Right lobe of liver (tissue), 6 donors: Measurements from ENCODE around the gene VPS26A. TPM values are rescaled to one million over a fixed set of nuclear protein-coding genes. Genes with fewer than 3 reads are reported as not detected.
A peak's percentile ranks its signal among the peaks of the same experiment; 100 is the strongest.

Experiments used
- ATAC-seq, 4 donors: fragments of 200-7000 bp; cut with Tn5 transposase; one replicate each; pipeline ENCODE4 v1.9.1; 2020; ENCODE audit warnings: mild to moderate bottlenecking in 4 of 4, moderate library complexity in 4 of 4
- DNase-seq, 3 donors: peaks; one replicate each; pipeline ENCODE4 v3.0.0-alpha.2; 2020
- H3K27ac ChIP-seq, 3 donors: fragments of 200-600 bp; one replicate each; pipeline ENCODE4 v1.8.0; 2022
- H3K27me3 ChIP-seq, 2 donors: fragments of 200-600 bp; one replicate each; pipeline ENCODE4 v1.8.0; 2022
- H3K36me3 ChIP-seq, 4 donors: fragments of 200-600 bp; sonication (generic) in 1 of 4; one replicate each; pipeline versions ENCODE4 v1.5.1 to v1.8.0; 2017 to 2022; ENCODE audit warnings: control low read depth in 1 of 4
- H3K4me1 ChIP-seq, 4 donors: fragments of 200-600 bp; sonication (generic) in 1 of 4; one replicate each; pipeline versions ENCODE4 v1.5.1 to v1.8.0; 2017 to 2022; ENCODE audit warnings: control low read depth in 1 of 4
- H3K4me3 ChIP-seq, 3 donors: fragments of 200-600 bp; one replicate each; pipeline ENCODE4 v1.8.0; 2022
- H3K9me3 ChIP-seq, 4 donors: fragments of 200-600 bp; sonication (generic) in 1 of 4; one replicate each; pipeline versions ENCODE4 v1.5.1 to v1.8.0; 2017 to 2022; ENCODE audit warnings: control low read depth in 1 of 4
- CTCF ChIP-seq, 4 donors: fragments of 200-600 bp in 3 of 4; fragments of 450-650 bp in 1 of 4; IDR thresholded peaks; one replicate each; pipeline versions ENCODE4 v1.5.1 to v1.8.0; 2016 to 2022; ENCODE audit warnings: antibody characterized with exemption in 4 of 4, mild to moderate bottlenecking in 2 of 4
- POLR2A ChIP-seq: fragments of 450-650 bp; IDR thresholded peaks from one replicate; pipeline ENCODE4 v1.6.1; 2017; ENCODE audit warnings: antibody characterized with exemption, mild to moderate bottlenecking
- WGBS: methylation state at CpG from one replicate; pipeline ENCODE4 v1.1.6; 2018; ENCODE audit warnings: low coverage, low lambda C conversion rate; ENCODE audit not compliant: insufficient coverage; ENCODE audit errors: missing lambda C conversion rate; 5-methylcytosine and 5-hydroxymethylcytosine counted together
- intact Hi-C, 2 donors: fragments of 100-400 bp; cut with DNase I; formaldehyde crosslinking; loops; one replicate each; pipeline versions ENCODE4 v1.11.2 to v1.14.1; 2022
- total RNA-seq, 6 experiments: library from RNA; depleted of rRNA in 2 of 6; stranded (reverse); fragments of >200 nt in 2 of 6; fragmentation: NEBNext Ultra II Directional in 3 of 6; extraction: Animal tissue kit (Norgen Biotek cat#: 25700) in 3 of 6; gene quantifications; one replicate each; pipeline versions ENCODE4 v1.1.0 to v1.2.4, GENCODE V29; 2016 to 2023
- donor health status: DM: no; HTN: yes; CAD: no.
- donor health status: DM: no; HTN: no; CAD: no.
- donor health status: DM: no; HTN: no; CAD: no.
- donor health status: DM: no; HTN: yes; CAD: no.
- donor health status: DM: no; HTN: yes; CAD: no.

Gene VPS26A
- total RNA-seq, 6 experiments from 2014 or later = 13.3 to 24.7 (median 19.3) TPM

- TF ChIP-seq POLR2A (no peak), CTCF (IDR thresholded peaks at IDR 0.05) (no peak)
- WGBS = 73% methylated on average over 6 of the region's 6 CpGs
- Histone ChIP-seq H3K36me3 (no peaks in the 10 kb centered on the region), H3K4me1 (no peaks in the 10 kb centered on the region), H3K27me3 (no peaks in the 10 kb centered on the region), H3K9me3 (no peaks in the 10 kb centered on the region), H3K4me3 (no peak overlapping the region), H3K27ac (no peak overlapping the region)
- ATAC-seq = no peak
- DNase-seq = no peak
- intact Hi-C loops = no loop called here
These were observed 90.7 kb downstream of the VPS26A start for GRCh38 chr10:69214666-69215131.

- DNase-seq (no peak), ATAC-seq (no peak)
- TF ChIP-seq POLR2A = no peak
- no peak for TF ChIP-seq CTCF (IDR thresholded peaks at IDR 0.05)
- Histone ChIP-seq H3K27me3 (no peaks in the 10 kb centered on the region), H3K36me3 (no peaks in the 10 kb centered on the region), H3K9me3 (no peaks in the 10 kb centered on the region), H3K4me1 (peaks cover 0 to 4% (median 0%) of the 10 kb centered on the region in 4 donors), H3K27ac (no peak overlapping the region), H3K4me3 (no peak overlapping the region)
- intact Hi-C loops = no loop called here
- WGBS = 39% methylated on average over 10 of the region's 10 CpGs
These were observed 91.6 kb downstream of the VPS26A start for GRCh38 chr10:69215405-69216171.

GRCh38 chr10:69216577-69217118 lies 92.7 kb downstream of the VPS26A start:
- no peak for TF ChIP-seq CTCF (IDR thresholded peaks at IDR 0.05)
- no peak for TF ChIP-seq POLR2A
- H3K4me3 ChIP-seq = no peak overlapping the region
- intact Hi-C loops = no loop called here
- no peak for DNase-seq
- H3K27ac ChIP-seq = no peak overlapping the region
- no peaks in the 10 kb centered on the region for H3K9me3 ChIP-seq
- no peak for ATAC-seq
- H3K27me3 ChIP-seq = no peaks in the 10 kb centered on the region
- 80% methylated on average over 10 of the region's 11 CpGs for WGBS
- peaks cover 0 to 6% (median 0%) of the 10 kb centered on the region in 4 donors for H3K4me1 ChIP-seq
- H3K36me3 ChIP-seq = no peaks in the 10 kb centered on the region

GRCh38 chr10:69217119-69217754 lies 93.3 kb downstream of the VPS26A start:
- no peak overlapping the region for H3K4me3 ChIP-seq
- H3K9me3 ChIP-seq = no peaks in the 10 kb centered on the region
- intact Hi-C loops = no loop called here
- H3K27me3 ChIP-seq = no peaks in the 10 kb centered on the region
- DNase-seq (no peak), ATAC-seq (peak in 2 of 4 donors; percentile 17 to 70)
- H3K27ac ChIP-seq = no peak overlapping the region
- no peak for TF ChIP-seq CTCF (IDR thresholded peaks at IDR 0.05)
- no peak for TF ChIP-seq POLR2A
- WGBS = 34% methylated on average over 4 of the region's 4 CpGs
- no peaks in the 10 kb centered on the region for H3K36me3 ChIP-seq
- peaks cover 0 to 6% (median 0%) of the 10 kb centered on the region in 4 donors for H3K4me1 ChIP-seq
